ENCODE data around the gene FIG4. TPM values are rescaled to one million over a fixed set of nuclear protein-coding genes. Genes with fewer than 3 reads are reported as not detected.

Gene FIG4
- total RNA-seq, result 25.7 and 28.0 TPM in 2 replicates

- peak; percentile 87 for DNase-seq (ENCODE audit: low read depth)
Measured at GRCh38 chr6:109690737-109691621, at the start of gene FIG4, which contains the start of gene AK9. TSS of gene FIG4 (plus strand) at chr6:109691296. CDS start at chr6:109691436, 140 bp downstream. TSS of gene AK9 (minus strand) at chr6:109691202. CDS start at chr6:109675745, 15,457 bp downstream.

GRCh38 chr6:109644131-109644530 is 47.0 kb upstream of the FIG4 start:
- DNase-seq (ENCODE audit: low read depth), result peak; percentile 6

GRCh38 chr6:109653264-109653663 is 37.8 kb upstream of the FIG4 start:
- DNase-seq (ENCODE audit: low read depth), result no peak

- DNase-seq (ENCODE audit: low read depth), result no peak
Measured at GRCh38 chr6:109655761-109656262, 35.3 kb upstream of the FIG4 start.

GRCh38 chr6:109660526-109661320 is 30.4 kb upstream of the FIG4 start:
- no peak for DNase-seq (ENCODE audit: low read depth)

GRCh38 chr6:109662192-109662591 is 28.9 kb upstream of the FIG4 start:
- DNase-seq (ENCODE audit: low read depth), result no peak

- no peak for DNase-seq (ENCODE audit: low read depth)
Measured at GRCh38 chr6:109669811-109670210, 21.3 kb upstream of the FIG4 start.

- DNase-seq (ENCODE audit: low read depth), result no peak
Measured at GRCh38 chr6:109671733-109672132, 19.4 kb upstream of the FIG4 start.

- DNase-seq (ENCODE audit: low read depth), result no peak
Measured at GRCh38 chr6:109672175-109672574, 18.9 kb upstream of the FIG4 start.

GRCh38 chr6:109672839-109673238 is 18.3 kb upstream of the FIG4 start:
- no peak for DNase-seq (ENCODE audit: low read depth)

- no peak for DNase-seq (ENCODE audit: low read depth)
Measured at GRCh38 chr6:109676724-109677123, 14.4 kb upstream of the FIG4 start.

GRCh38 chr6:109678240-109678639 is 12.9 kb upstream of the FIG4 start:
- no peak for DNase-seq (ENCODE audit: low read depth)

- peak; percentile 33 for DNase-seq (ENCODE audit: low read depth)
Measured at GRCh38 chr6:109678661-109679505, 12.2 kb upstream of the FIG4 start.

GRCh38 chr6:109686566-109687265 is 4.4 kb upstream of the FIG4 start:
- DNase-seq (ENCODE audit: low read depth), result no peak

- DNase-seq (ENCODE audit: low read depth), result peak; percentile 88
Measured at GRCh38 chr6:109687271-109687761, 3.8 kb upstream of the FIG4 start.

GRCh38 chr6:109690373-109690736 is 741 bp upstream of the FIG4 start:
- DNase-seq (ENCODE audit: low read depth), result no peak

- no peak for DNase-seq (ENCODE audit: low read depth)
Measured at GRCh38 chr6:109693111-109693510, 2.0 kb downstream of the FIG4 start.

GRCh38 chr6:109695468-109695867 is 4.4 kb downstream of the FIG4 start:
- DNase-seq (ENCODE audit: low read depth), result no peak

- no peak for DNase-seq (ENCODE audit: low read depth)
Measured at GRCh38 chr6:109696355-109696754, 5.3 kb downstream of the FIG4 start.

GRCh38 chr6:109701221-109701620 is 10.1 kb downstream of the FIG4 start:
- no peak for DNase-seq (ENCODE audit: low read depth)

- no peak for DNase-seq (ENCODE audit: low read depth)
Measured at GRCh38 chr6:109701774-109702173, 10.7 kb downstream of the FIG4 start.

Measured in renal cortical epithelial cell (primary cell).